Pancreas (tissue), 10 donors: ENCODE results near the gene DNAJC15. TPM values are rescaled to one million over a fixed set of nuclear protein-coding genes. Genes with fewer than 3 reads are reported as not detected.

Source experiments
- ATAC-seq, 4 donors: fragments of 200-7000 bp; cut with Tn5 transposase; one replicate each; pipeline versions ENCODE4 v1.8.0 to v1.9.1; 2020; ENCODE audit warnings: mild to moderate bottlenecking in 4 of 4, moderate library complexity in 4 of 4
- DNase-seq, 6 donors: peaks; one replicate each; pipeline ENCODE4 v3.0.0-alpha.2; 2020
- FAIRE-seq: peaks from 2 replicates; lab custom pipeline; 2012; peaks lifted over from hg19 to GRCh38; lab: Jason Lieb, UNC
- H3K27ac ChIP-seq, 4 donors: fragments of 200-600 bp; sonication (generic); 1 replicate in 3 of 4; 2 replicates in 1 of 4; pipeline versions ENCODE4 v1.5.0 to v1.8.0; 2020
- H3K27me3 ChIP-seq, 4 donors: fragments of 200-600 bp; one replicate each; pipeline ENCODE4 v1.8.0; 2021
- H3K36me3 ChIP-seq, 3 donors: fragments of 200-600 bp; sonication (generic) in 1 of 3; one replicate each; pipeline versions ENCODE4 v1.5.0 to v1.8.0; 2020 to 2021
- H3K4me1 ChIP-seq, 3 donors: fragments of 200-600 bp; one replicate each; pipeline ENCODE4 v1.8.0; 2021
- H3K4me3 ChIP-seq, 4 donors: fragments of 200-600 bp; sonication (generic) in 2 of 4; one replicate each; pipeline versions ENCODE4 v1.5.0 to v1.8.0; 2020 to 2021
- H3K9me3 ChIP-seq, 4 donors: fragments of 200-600 bp; one replicate each; pipeline ENCODE4 v1.8.0; 2021
- WGBS, 2 donors: extraction: QIAGEN DNeasy Blood & Tissue Kit; methylation state at CpG; one replicate each; pipeline ENCODE4 v1.1.7; 2013; 5-methylcytosine and 5-hydroxymethylcytosine counted together
- intact Hi-C, 3 donors: fragments of 100-400 bp; cut with DNase I; formaldehyde crosslinking; loops; one replicate each; pipeline versions ENCODE4 v1.11.1 to v1.14.2; 2022
- polyA plus RNA-seq, 2 donors: library from polyadenylated mRNA; stranded (reverse); fragments of 200-250 nt; gene quantifications; one replicate each; pipeline ENCODE4 v1.2.3, GENCODE V29; 2013
- total RNA-seq, 6 donors: library from RNA; stranded (reverse); fragmentation: NEBNext Ultra II Directional in 4 of 6; extraction: Animal tissue kit (Norgen Biotek cat#: 25700) in 4 of 6; gene quantifications; one replicate each; pipeline versions ENCODE4 v1.2.1 to v1.2.4, GENCODE V29; 2021 to 2023
- TF ChIP-seq, protein P1 (sequence below), 4 donors: fragments of 200-600 bp; sonication (generic) in 3 of 4; IDR thresholded peaks; one replicate each; pipeline versions ENCODE4 v1.5.0 to v1.8.0; 2021; ENCODE audit warnings: antibody characterized with exemption in 4 of 4
- donor health status: healthy with polysubstance abuse.
- donor health status: DM: no; HTN: no; CAD: no; lungs with moderate emphysema.
- donor health status: DM: no; HTN: no; CAD: no.
- donor health status: control.
- donor health status: control.
- donor health status: Bipolar disorder and iron deficiency.
- donor health status: DM: yes; HTN: yes; CAD: no.
- donor health status: DM: no; HTN: no; CAD: no.
- donor health status: DM: no; HTN: no; CAD: no.
- donor health status: DM: yes; HTN: yes; CAD: no.

Gene DNAJC15
- total and polyA plus RNA-seq, 8 donors = 5.2 to 10.2 (median 6.8) TPM

- no peak for FAIRE-seq
- intact Hi-C loops = no loop called here
Measured at GRCh38 chr13:43135516-43135915, 112.1 kb downstream of the DNAJC15 start.

DNA sequence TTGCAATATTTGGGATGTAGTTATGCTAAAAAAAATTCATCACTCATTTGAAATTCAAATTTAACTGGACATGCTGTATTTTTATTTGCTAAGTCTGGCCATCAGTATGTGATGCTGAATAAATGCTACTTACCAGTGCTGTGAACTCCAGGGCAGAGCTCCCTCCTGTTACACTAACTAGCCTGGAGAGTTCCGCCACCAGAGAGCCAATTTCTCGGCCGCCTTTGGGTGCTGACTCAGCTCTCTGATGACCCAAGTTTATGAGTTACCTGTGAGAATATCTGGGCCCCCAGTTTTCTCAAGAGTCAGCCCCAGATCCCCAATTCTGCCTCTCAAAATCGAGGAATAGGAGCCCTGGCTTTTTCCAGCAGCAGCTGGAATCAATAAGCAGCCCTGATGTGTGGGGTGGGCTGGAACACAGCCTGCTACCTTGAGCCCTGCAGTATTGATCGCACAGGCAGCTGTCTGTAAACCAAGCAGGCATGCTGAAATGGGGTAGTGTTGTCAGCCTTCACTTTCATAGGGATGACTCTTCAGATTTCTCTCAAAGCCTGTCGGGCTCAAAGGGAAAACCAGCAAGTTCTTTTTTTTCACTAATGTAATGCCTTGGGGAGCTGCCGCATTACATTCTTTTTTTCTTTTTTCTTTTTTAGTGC lies 113.7 kb downstream of the DNAJC15 start:
- Histone ChIP-seq H3K27me3 (no peaks in the 10 kb centered on the region), H3K4me3 (no peak overlapping the region), H3K27ac (no peak overlapping the region), H3K36me3 (no peaks in the 10 kb centered on the region), H3K4me1 (no peaks in the 10 kb centered on the region), H3K9me3 (no peaks in the 10 kb centered on the region)
- 30 to 33% methylated on average over 7 of the region's 7 CpGs for WGBS, 2 donors
- peak in 1 of 4 donors; percentile 42 for ATAC-seq
- no peak for FAIRE-seq
- TF ChIP-seq, protein P1, sequence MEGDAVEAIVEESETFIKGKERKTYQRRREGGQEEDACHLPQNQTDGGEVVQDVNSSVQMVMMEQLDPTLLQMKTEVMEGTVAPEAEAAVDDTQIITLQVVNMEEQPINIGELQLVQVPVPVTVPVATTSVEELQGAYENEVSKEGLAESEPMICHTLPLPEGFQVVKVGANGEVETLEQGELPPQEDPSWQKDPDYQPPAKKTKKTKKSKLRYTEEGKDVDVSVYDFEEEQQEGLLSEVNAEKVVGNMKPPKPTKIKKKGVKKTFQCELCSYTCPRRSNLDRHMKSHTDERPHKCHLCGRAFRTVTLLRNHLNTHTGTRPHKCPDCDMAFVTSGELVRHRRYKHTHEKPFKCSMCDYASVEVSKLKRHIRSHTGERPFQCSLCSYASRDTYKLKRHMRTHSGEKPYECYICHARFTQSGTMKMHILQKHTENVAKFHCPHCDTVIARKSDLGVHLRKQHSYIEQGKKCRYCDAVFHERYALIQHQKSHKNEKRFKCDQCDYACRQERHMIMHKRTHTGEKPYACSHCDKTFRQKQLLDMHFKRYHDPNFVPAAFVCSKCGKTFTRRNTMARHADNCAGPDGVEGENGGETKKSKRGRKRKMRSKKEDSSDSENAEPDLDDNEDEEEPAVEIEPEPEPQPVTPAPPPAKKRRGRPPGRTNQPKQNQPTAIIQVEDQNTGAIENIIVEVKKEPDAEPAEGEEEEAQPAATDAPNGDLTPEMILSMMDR (IDR thresholded peaks at IDR 0.05) = no peak
- intact Hi-C loops = no loop called here
- DNase-seq = no peak

More at GRCh38 chr13:43135516-43135915, 112.1 kb downstream of the DNAJC15 start:
- no peak for ATAC-seq
- TF ChIP-seq, protein P1 (IDR thresholded peaks at IDR 0.05) = no peak
- 78 to 92% methylated on average over 5 of the region's 5 CpGs for WGBS, 2 donors
- no peak overlapping the region for H3K27ac ChIP-seq
- no peak for DNase-seq
- no peaks in the 10 kb centered on the region for H3K36me3 ChIP-seq
- no peak overlapping the region for H3K4me3 ChIP-seq
- H3K27me3 ChIP-seq = no peaks in the 10 kb centered on the region
- no peaks in the 10 kb centered on the region for H3K4me1 ChIP-seq
- no peaks in the 10 kb centered on the region for H3K9me3 ChIP-seq

- no peak for ATAC-seq
- H3K4me1 ChIP-seq = no peaks in the 10 kb centered on the region
Measured at GRCh38 chr13:43139211-43139610, 115.8 kb downstream of the DNAJC15 start.

GRCh38 chr13:43139921-43140320 lies 116.5 kb downstream of the DNAJC15 start:
- TF ChIP-seq, protein P1 (IDR thresholded peaks at IDR 0.05) = no peak
- Histone ChIP-seq H3K27ac (no peak overlapping the region), H3K4me3 (no peak overlapping the region), H3K9me3 (no peaks in the 10 kb centered on the region), H3K27me3 (no peaks in the 10 kb centered on the region), H3K36me3 (no peaks in the 10 kb centered on the region), H3K4me1 (no peaks in the 10 kb centered on the region)
- intact Hi-C loops = no loop called here
- DNase-seq (no peak), FAIRE-seq (no peak), ATAC-seq (no peak)
- WGBS, 2 donors = 74 to 84% methylated on average over 2 of the region's 2 CpGs

More at GRCh38 chr13:43139211-43139610, 115.8 kb downstream of the DNAJC15 start:
- 54 to 68% methylated on average over 2 of the region's 2 CpGs for WGBS, 2 donors
- H3K36me3 ChIP-seq = no peaks in the 10 kb centered on the region
- intact Hi-C loops = no loop called here
- H3K4me3 ChIP-seq = no peak overlapping the region
- DNase-seq (no peak), FAIRE-seq (no peak)
- no peaks in the 10 kb centered on the region for H3K27me3 ChIP-seq
- no peaks in the 10 kb centered on the region for H3K9me3 ChIP-seq
- TF ChIP-seq, protein P1 (IDR thresholded peaks at IDR 0.05) = no peak
- H3K27ac ChIP-seq = no peak overlapping the region

DNA sequence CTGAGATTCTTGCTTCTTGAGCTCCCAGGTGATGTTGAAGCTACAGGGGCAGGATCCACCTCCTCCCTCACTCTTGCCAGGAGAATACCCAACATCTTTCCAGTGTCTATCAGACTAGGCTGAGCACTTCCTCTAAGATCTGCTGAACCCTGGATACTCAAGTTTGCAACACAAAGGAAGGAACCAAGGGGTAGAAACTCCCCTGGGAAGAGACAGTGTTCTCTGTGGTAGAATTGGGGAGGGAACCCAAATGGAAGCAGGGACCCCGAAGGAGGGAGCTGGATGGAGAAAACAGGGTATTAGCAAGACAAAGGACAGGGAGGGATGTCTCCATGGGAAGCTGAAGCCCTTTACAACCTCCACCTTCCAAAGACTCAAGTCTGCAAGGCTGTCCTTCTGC lies 117.6 kb downstream of the DNAJC15 start:
- H3K4me1 ChIP-seq = no peaks in the 10 kb centered on the region
- intact Hi-C loops = no loop called here
- no peak overlapping the region for H3K4me3 ChIP-seq
- WGBS, 2 donors = 58 to 88% methylated on average over 1 of the region's 1 CpG
- DNase-seq = no peak
- TF ChIP-seq, protein P1 (IDR thresholded peaks at IDR 0.05) = no peak
- ATAC-seq = no peak
- H3K27me3 ChIP-seq = no peaks in the 10 kb centered on the region
- no peaks in the 10 kb centered on the region for H3K9me3 ChIP-seq
- no peaks in the 10 kb centered on the region for H3K36me3 ChIP-seq
- FAIRE-seq = no peak
- no peak overlapping the region for H3K27ac ChIP-seq
